Peyer's patch (tissue), 4 donors: ENCODE data around the gene PPP2R3C. TPM values are rescaled to one million over a fixed set of nuclear protein-coding genes. Genes with fewer than 3 reads are reported as not detected.

Experiments
- DNase-seq, 3 donors: peaks; one replicate each; pipeline ENCODE4 v3.0.0-alpha.2; 2017 to 2019
- H3K27ac ChIP-seq, 4 donors: fragments of 200-600 bp; sonication (generic); one replicate each; pipeline ENCODE4 v1.5.1; 2016 to 2019
- H3K27me3 ChIP-seq, 2 donors: fragments of 200-600 bp; sonication (generic); one replicate each; pipeline ENCODE4 v1.5.1; 2019
- H3K36me3 ChIP-seq, 3 donors: fragments of 200-600 bp; sonication (generic); one replicate each; pipeline ENCODE4 v1.5.1; 2016 to 2019
- H3K4me1 ChIP-seq, 4 donors: fragments of 200-600 bp; sonication (generic); one replicate each; pipeline ENCODE4 v1.5.1; 2016 to 2019
- H3K4me3 ChIP-seq, 4 donors: fragments of 200-600 bp; sonication (generic); 1 replicate in 3 of 4; 2 replicates in 1 of 4; pipeline ENCODE4 v1.5.1; 2016 to 2019; ENCODE audit warnings: mild to moderate bottlenecking in 1 of 4
- H3K9me3 ChIP-seq, 4 donors: fragments of 200-600 bp; sonication (generic); one replicate each; pipeline ENCODE4 v1.5.1; 2016 to 2019; ENCODE audit warnings: mild to moderate bottlenecking in 1 of 4
- POLR2A ChIP-seq, 2 donors: fragments of 450-650 bp; IDR thresholded peaks; one replicate each; pipeline ENCODE4 v1.5.1; 2017; ENCODE audit warnings: antibody characterized with exemption in 2 of 2, mild to moderate bottlenecking in 2 of 2, moderate library complexity in 2 of 2
- total RNA-seq, 4 donors: library from RNA; depleted of rRNA; stranded (reverse); fragments of >200 nt; gene quantifications; one replicate each; pipeline ENCODE4 v1.1.0, GENCODE V29; 2016
- TF ChIP-seq, protein P1 (sequence below), 6 experiments: fragments of 450-650 bp in 4 of 6; fragments of 200-600 bp in 2 of 6; sonication (generic) in 1 of 6; IDR thresholded peaks; one replicate each; pipeline ENCODE4 v1.5.1; 2017 to 2019; ENCODE audit warnings: antibody characterized with exemption in 6 of 6, mild to moderate bottlenecking in 3 of 6, moderate library complexity in 1 of 6

Gene PPP2R3C
- total RNA-seq, 4 donors from 2014 or later: 20.1 to 44.6 (median 33.6) TPM

DNA sequence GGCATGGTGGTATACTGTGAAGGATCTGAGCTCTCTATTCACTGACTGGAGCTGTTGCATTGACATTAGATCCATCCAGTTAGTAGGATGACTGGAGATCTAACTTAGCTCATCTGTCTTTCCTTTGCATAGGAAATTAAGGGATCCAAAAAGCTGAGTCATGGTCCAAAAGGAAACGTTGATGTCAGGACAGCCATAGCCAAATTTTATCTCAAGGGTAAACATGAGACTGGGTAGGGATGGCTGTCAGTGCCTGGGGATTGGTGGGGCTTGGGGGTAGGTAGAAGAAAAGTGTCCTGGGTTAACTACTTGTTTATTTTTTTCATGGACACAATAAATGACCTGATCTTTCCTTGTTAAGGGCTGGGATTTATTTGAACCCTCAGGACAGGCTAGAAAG, 71.1 kb downstream of the PPP2R3C start:
- TF ChIP-seq, protein P1, sequence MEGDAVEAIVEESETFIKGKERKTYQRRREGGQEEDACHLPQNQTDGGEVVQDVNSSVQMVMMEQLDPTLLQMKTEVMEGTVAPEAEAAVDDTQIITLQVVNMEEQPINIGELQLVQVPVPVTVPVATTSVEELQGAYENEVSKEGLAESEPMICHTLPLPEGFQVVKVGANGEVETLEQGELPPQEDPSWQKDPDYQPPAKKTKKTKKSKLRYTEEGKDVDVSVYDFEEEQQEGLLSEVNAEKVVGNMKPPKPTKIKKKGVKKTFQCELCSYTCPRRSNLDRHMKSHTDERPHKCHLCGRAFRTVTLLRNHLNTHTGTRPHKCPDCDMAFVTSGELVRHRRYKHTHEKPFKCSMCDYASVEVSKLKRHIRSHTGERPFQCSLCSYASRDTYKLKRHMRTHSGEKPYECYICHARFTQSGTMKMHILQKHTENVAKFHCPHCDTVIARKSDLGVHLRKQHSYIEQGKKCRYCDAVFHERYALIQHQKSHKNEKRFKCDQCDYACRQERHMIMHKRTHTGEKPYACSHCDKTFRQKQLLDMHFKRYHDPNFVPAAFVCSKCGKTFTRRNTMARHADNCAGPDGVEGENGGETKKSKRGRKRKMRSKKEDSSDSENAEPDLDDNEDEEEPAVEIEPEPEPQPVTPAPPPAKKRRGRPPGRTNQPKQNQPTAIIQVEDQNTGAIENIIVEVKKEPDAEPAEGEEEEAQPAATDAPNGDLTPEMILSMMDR (IDR thresholded peaks at IDR 0.05): no peak
- TF ChIP-seq POLR2A (IDR thresholded peaks at IDR 0.05): no peak
- Histone ChIP-seq H3K4me1 (peaks cover 0 to 11% (median 4%) of the 10 kb centered on the region in 4 donors), H3K4me3 (no peak overlapping the region), H3K27ac (no peak overlapping the region), H3K9me3 (no peaks in the 10 kb centered on the region), H3K36me3 (peaks cover 0 to 31% (median 0%) of the 10 kb centered on the region in 3 donors), H3K27me3 (no peaks in the 10 kb centered on the region)
- no peak for DNase-seq

DNA sequence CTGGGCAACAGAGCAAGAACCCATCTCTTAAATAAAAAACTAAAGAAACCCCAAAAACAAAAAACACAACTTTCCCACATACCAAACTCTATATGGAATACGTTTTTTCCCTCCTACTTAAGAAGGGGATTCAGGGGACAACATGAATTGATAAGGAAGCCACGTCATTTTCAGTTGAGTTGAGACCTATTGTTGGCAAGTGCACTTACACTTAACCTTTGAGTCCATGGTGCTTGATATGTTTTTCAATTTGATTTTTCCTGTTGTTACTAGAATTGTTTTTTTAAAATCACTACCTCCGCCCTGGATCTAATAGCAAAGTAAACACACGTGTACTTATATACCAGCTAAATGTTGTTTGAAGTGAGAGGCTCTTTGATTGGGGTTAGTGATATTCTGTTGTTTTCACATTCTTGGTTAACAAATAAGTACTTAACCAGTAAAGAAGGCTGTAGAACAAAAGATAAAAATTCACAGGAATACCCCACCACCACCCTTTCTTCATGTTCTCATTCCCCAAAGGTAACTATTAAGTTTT, 73.7 kb downstream of the PPP2R3C start:
- H3K4me3 ChIP-seq: peak overlapping the region in 2 of 4 donors; percentile 93 to 94
- H3K36me3 ChIP-seq: peaks cover 0 to 15% (median 0%) of the 10 kb centered on the region in 3 donors
- H3K27ac ChIP-seq: no peak overlapping the region
- no peak for DNase-seq
- no peaks in the 10 kb centered on the region for H3K9me3 ChIP-seq
- no peak for TF ChIP-seq POLR2A (IDR thresholded peaks at IDR 0.05)
- TF ChIP-seq, protein P1 (IDR thresholded peaks at IDR 0.05): no peak
- H3K27me3 ChIP-seq: no peaks in the 10 kb centered on the region
- peaks cover 0 to 11% (median 6%) of the 10 kb centered on the region in 4 donors for H3K4me1 ChIP-seq

DNA sequence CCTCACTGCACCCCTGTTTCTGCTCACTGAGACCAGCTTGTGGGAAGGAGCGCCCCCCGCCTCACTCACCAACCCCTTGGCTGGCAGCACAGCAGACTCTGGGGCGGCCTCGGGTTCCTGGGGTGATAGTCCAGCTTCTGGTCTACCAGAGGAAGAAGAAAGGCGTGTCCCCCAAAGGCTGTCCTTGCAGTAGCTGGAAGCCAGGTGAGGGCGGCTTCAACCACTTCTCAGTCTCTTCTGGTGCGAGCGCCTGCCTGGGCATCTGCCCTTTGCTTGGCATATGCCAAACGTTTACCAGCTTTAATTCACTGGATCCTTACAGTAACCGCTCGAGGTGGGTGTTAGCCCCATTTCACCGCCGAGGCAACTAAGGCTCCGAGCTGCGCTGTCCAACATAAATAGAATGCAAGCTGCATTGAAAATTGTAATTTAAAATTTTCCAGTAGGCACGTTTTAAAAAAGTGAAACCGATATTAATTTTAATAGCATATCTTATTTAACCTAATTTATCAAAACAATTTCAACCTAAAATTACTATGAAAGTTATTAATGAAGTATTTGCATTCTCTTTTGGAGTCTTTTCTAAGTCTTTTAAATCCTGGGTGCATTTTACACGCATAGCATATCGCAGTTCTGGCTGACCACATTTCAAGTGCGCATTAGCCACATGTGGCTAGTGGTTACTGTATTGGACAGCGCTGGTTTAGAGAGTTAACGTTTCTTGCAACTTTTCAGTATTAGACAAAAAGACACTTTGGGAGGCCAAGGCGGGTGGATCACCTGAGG, 74.8 kb downstream of the PPP2R3C start:
- Histone ChIP-seq H3K4me1 (peaks cover 0 to 11% (median 6%) of the 10 kb centered on the region in 4 donors), H3K9me3 (no peaks in the 10 kb centered on the region), H3K27ac (peak overlapping the region; percentile 92 to 100 (median 98)), H3K27me3 (no peaks in the 10 kb centered on the region), H3K36me3 (peaks cover 0 to 9% (median 0%) of the 10 kb centered on the region in 3 donors), H3K4me3 (peak overlapping the region; percentile 72 to 94 (median 85))
- TF ChIP-seq, protein P1 (IDR thresholded peaks at IDR 0.05): peak in 3 of 6 experiments; percentile 37 to 50 (median 46)
- no peak for TF ChIP-seq POLR2A (IDR thresholded peaks at IDR 0.05)
- peak in 2 of 3 donors; percentile 67 to 85 for DNase-seq

DNA sequence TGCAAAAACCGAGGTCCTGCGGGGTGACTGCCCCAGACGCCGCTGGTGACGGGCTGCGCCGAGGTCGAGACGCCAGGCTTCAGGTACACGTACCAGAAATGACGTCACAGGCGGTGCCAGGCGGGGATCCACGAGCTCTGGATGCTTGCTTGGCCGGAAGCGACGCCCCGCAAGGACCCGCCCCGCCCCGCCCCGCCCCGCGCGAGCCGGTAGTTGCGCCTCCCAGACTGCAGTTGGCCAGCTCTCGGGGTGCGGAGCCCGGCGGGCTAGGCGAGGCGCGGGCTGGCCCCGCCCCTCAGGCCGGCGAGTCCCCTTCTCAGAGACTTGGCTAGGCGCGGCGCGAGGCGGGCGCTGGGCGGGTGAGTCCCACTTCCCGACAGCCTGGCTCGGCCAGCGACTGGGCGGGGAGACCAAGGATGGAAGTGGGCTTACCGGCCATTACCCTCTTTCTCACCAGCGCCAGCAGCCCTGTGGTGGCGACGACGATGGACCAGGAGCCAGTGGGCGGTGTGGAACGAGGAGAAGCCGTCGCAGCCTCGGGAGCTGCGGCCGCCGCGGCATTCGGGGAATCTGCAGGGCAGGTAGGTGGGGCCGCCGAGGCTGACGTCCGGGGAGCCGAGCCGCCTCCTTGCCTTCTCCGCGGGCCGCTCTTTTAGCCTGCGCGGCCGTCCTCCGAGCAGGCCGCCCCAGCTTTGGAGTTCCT, 75.6 kb downstream of the PPP2R3C start, which contains the start of gene FAM177A1:
FAM177A1 (plus strand) TSS at position 225 of the 703 bp plus-strand sequence; CDS start at position 417, 192 bp downstream.
- Histone ChIP-seq H3K36me3 (peaks cover 0 to 9% (median 0%) of the 10 kb centered on the region in 3 donors), H3K4me3 (peak within 1 kb of the TSS; percentile 72 to 94 (median 85)), H3K9me3 (no peaks in the 10 kb centered on the region), H3K27ac (peak within 1 kb of the TSS; percentile 92 to 100 (median 98)), H3K4me1 (peaks cover 0 to 11% (median 6%) of the 10 kb centered on the region in 4 donors), H3K27me3 (no peaks in the 10 kb centered on the region)
- peak; percentile 99 to 100 (median 100) for DNase-seq
- peak; percentile 97 for TF ChIP-seq POLR2A (IDR thresholded peaks at IDR 0.05)
- TF ChIP-seq, protein P1 (IDR thresholded peaks at IDR 0.05): peak in 2 of 6 experiments; percentile 18 to 25

DNA sequence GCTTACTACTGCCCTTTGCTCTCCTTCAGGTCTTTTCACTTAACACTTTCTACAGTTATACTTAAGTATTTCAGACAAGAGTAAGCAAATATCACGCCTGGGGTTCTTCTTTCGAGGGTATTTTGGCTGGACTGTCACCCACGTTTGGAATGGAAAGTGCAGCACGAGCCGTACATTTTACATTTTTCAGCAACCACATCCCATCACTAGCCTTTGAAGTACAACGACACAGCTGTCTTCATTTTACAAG, 76.1 kb downstream of the PPP2R3C start:
- H3K4me1 ChIP-seq: peaks cover 0 to 11% (median 6%) of the 10 kb centered on the region in 4 donors
- no peak for DNase-seq
- peak overlapping the region; percentile 92 to 100 (median 98) for H3K27ac ChIP-seq

More for the DNA sequence above, 76.1 kb downstream of the PPP2R3C start:
- H3K36me3 ChIP-seq: peaks cover 0 to 9% (median 0%) of the 10 kb centered on the region in 3 donors
- H3K4me3 ChIP-seq: peak overlapping the region; percentile 72 to 94 (median 85)
- H3K9me3 ChIP-seq: no peaks in the 10 kb centered on the region
- TF ChIP-seq, protein P1 (IDR thresholded peaks at IDR 0.05): no peak
- TF ChIP-seq POLR2A (IDR thresholded peaks at IDR 0.05): no peak
- no peaks in the 10 kb centered on the region for H3K27me3 ChIP-seq
